Activated naive CD8-positive, alpha-beta T cell treated with anti-CD3 and anti-CD28 coated beads for 36 hours (primary cell): ENCODE data around the gene NACA. TPM values are rescaled to one million over a fixed set of nuclear protein-coding genes. Genes with fewer than 3 reads are reported as not detected.
"Not testable (repeated sequence)": the region's sequence is repeated elsewhere in the genome, so short reads cannot be mapped to it uniquely, and the experiment has no call there.

Source experiments
- DNase-seq: peaks from one replicate; pipeline ENCODE4 v3.0.0; 2021
- H3K27ac Mint-ChIP-seq: one replicate; pipeline ENCODE4 v1.8.0; 2022; ENCODE audit warnings: mild to moderate bottlenecking, moderate library complexity, mixed read lengths
- H3K27me3 Mint-ChIP-seq: one replicate; pipeline ENCODE4 v1.8.0; 2022; ENCODE audit warnings: mild to moderate bottlenecking, mixed read lengths
- H3K36me3 Mint-ChIP-seq: one replicate; pipeline ENCODE4 v1.8.0; 2021; ENCODE audit warnings: mild to moderate bottlenecking, mixed read lengths
- H3K4me1 Mint-ChIP-seq: one replicate; pipeline ENCODE4 v1.8.0; 2021; ENCODE audit warnings: mixed read lengths
- H3K4me3 Mint-ChIP-seq: one replicate; pipeline ENCODE4 v1.8.0; 2022; ENCODE audit warnings: mild to moderate bottlenecking, moderate library complexity, mixed read lengths
- H3K9me3 Mint-ChIP-seq: one replicate; pipeline ENCODE4 v1.8.0; 2022; ENCODE audit warnings: mixed read lengths
- total RNA-seq, 2 experiments: library from RNA; stranded (reverse); gene quantifications; one replicate each; pipeline ENCODE4 v1.2.3, GENCODE V29; 2021

The NACA gene
- 1,000 to 10,000 TPM; 1,112 to 1,149 TPM for total RNA-seq

DNA sequence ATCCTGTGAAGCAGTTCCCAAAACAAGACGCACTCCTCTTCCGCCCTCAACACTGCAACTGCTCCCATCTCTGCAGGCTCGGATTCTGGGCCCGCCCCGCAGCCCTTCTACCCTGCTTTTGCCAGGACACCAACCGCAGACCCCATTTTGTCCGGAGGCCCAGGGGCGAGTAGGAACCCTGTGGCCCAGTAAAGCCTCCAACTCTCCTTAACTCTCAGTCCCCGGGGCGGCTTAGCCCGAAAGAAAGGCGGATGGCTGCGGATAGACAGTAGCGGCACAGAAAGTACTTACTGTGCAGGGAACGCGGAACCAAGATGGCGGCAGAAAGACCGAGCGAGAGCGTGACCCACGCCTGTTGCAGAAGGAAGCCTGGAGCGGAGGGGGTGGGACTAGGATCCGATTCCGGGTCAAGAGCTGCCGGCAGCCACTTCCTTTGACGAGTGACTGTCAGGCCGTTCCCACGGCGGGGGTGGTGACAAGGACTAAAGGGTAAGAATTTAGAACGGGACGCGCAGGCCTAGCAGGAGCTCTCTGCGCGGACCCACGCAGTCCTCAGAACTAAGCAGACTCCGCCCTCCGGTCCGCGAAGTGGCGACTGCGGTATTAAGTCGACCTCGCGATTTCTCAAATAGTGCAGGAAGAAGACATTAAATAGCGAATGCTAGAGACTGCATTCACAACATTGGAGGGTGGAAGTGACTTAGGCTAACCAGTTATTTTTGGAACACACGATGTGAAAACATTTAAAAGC, at the start of gene NACA:
Gene NACA (minus strand): TSS at position 328 of the 751 bp plus-strand sequence. CDS start 778 bp downstream, outside the sequence.
- H3K27me3 Mint-ChIP-seq = no peaks in the 10 kb centered on the region
- H3K4me3 Mint-ChIP-seq = peak within 1 kb of the TSS; percentile 94
- H3K36me3 Mint-ChIP-seq = peaks cover 64% of the 10 kb centered on the region
- H3K4me1 Mint-ChIP-seq = peaks cover 41% of the 10 kb centered on the region
- peak; percentile 98 for DNase-seq
- H3K9me3 Mint-ChIP-seq = no peaks in the 10 kb centered on the region
- H3K27ac Mint-ChIP-seq = peak within 1 kb of the TSS; percentile 98

DNA sequence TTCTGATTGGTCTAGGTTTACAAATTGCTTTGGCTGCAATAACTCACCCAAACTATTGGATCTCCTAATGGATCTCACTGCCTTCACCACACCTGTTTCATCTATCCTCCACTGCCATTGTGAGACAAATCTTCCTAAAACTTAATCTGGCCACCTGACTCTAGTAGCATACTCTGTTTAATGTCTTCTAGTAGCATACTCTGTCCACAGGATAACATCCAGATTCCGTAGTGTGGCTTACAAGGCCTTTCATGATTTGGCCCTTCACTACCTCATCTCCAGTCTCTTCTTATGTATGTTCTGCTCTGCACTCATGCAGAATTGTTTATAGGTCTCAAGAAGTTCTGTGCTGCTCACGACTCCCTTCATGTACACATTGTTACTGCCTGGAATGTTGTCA, 48.0 kb upstream of the NACA start:
- Mint-ChIP-seq H3K4me3 (no peak overlapping the region), H3K27ac (no peak overlapping the region), H3K36me3 (no peaks in the 10 kb centered on the region), H3K27me3 (no peaks in the 10 kb centered on the region), H3K4me1 (no peaks in the 10 kb centered on the region), H3K9me3 (no peaks in the 10 kb centered on the region)
- DNase-seq = no peak

DNA sequence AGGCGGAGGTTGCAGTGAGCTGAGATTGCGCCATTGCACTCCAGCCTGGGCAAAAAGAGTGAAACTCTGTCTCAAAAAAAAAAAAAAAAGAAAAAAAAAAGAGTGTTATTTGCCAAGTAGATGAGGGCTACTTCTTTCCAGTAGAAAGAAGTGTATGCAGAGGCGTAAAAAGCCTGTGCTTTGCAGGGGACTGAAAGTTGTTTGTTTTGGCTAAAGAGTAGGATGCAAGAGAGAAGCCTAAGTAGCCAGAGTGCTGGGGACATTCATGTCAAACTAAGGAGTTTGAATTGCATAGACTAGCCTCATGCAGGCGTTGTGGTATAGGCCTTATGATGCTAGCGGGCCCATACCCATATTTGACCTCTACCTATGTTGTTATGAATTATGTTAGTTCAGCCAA, 47.5 kb upstream of the NACA start:
- no peaks in the 10 kb centered on the region for H3K27me3 Mint-ChIP-seq
- no peak overlapping the region for H3K4me3 Mint-ChIP-seq
- DNase-seq = no peak
- no peaks in the 10 kb centered on the region for H3K4me1 Mint-ChIP-seq
- H3K36me3 Mint-ChIP-seq = no peaks in the 10 kb centered on the region
- no peak overlapping the region for H3K27ac Mint-ChIP-seq
- no peaks in the 10 kb centered on the region for H3K9me3 Mint-ChIP-seq

- Mint-ChIP-seq H3K4me1 (no peaks in the 10 kb centered on the region), H3K27ac (no peak overlapping the region), H3K9me3 (no peaks in the 10 kb centered on the region), H3K4me3 (no peak overlapping the region), H3K36me3 (no peaks in the 10 kb centered on the region), H3K27me3 (no peaks in the 10 kb centered on the region)
- no peak for DNase-seq
Measured at GRCh38 chr12:56769868-56770267, 44.8 kb upstream of the NACA start.

GRCh38 chr12:56768424-56768823, 43.3 kb upstream of the NACA start:
- H3K4me3 Mint-ChIP-seq = no peak overlapping the region
- H3K4me1 Mint-ChIP-seq = no peaks in the 10 kb centered on the region
- DNase-seq = no peak
- H3K9me3 Mint-ChIP-seq = no peaks in the 10 kb centered on the region
- H3K36me3 Mint-ChIP-seq = no peaks in the 10 kb centered on the region
- no peak overlapping the region for H3K27ac Mint-ChIP-seq
- no peaks in the 10 kb centered on the region for H3K27me3 Mint-ChIP-seq

GRCh38 chr12:56766535-56766934, 41.4 kb upstream of the NACA start:
- no peak for DNase-seq
- H3K27ac Mint-ChIP-seq = no peak overlapping the region

GRCh38 chr12:56763753-56764657, 38.9 kb upstream of the NACA start:
- Mint-ChIP-seq H3K9me3 (no peaks in the 10 kb centered on the region), H3K27me3 (no peaks in the 10 kb centered on the region), H3K4me1 (no peaks in the 10 kb centered on the region), H3K36me3 (no peaks in the 10 kb centered on the region), H3K27ac (no peak overlapping the region), H3K4me3 (no peak overlapping the region)
- no peak for DNase-seq

More at GRCh38 chr12:56766535-56766934, 41.4 kb upstream of the NACA start:
- no peaks in the 10 kb centered on the region for H3K9me3 Mint-ChIP-seq
- H3K4me3 Mint-ChIP-seq = no peak overlapping the region
- no peaks in the 10 kb centered on the region for H3K36me3 Mint-ChIP-seq
- no peaks in the 10 kb centered on the region for H3K27me3 Mint-ChIP-seq
- H3K4me1 Mint-ChIP-seq = no peaks in the 10 kb centered on the region

DNA sequence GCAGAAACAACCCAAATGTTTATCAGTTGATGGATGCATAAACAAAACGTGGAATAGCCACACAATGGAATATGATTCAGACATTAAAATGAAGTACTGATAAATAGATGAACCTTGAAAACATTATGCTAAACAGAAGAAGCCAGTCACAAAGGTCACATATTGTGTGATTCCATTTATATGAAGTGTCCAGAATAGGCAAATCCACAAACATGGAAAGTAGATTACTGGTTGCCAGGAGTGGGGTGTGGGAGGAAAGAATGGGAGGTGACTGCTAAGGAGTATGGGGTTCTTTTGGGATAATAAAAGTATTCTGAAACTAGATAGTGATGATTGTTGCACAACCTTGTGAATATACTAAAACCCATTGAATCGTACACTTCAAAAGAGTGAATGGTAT, 36.7 kb upstream of the NACA start:
- H3K4me1 Mint-ChIP-seq = peaks cover 2% of the 10 kb centered on the region
- H3K36me3 Mint-ChIP-seq = peaks cover 2% of the 10 kb centered on the region

DNA sequence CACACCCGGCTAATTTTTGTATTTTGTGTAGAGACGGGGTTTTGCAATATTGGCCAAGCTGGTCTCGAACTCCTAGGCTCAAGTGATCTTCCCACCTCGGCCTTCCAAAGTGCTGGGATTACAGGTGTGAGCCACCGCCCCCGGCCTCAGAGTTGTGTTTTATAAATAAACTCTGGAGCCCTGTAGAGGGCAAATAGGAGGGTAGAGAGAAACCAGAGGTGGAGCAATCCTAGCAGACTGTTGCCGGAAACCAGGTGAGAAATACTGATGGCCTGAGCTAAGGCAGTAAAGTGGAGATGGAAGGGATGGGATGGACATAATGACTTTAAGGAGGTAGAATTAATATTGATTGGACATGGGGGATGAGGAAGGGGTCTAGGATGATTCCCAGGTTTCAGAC, 35.4 kb upstream of the NACA start:
- H3K4me1 Mint-ChIP-seq = peaks cover 2% of the 10 kb centered on the region
- H3K36me3 Mint-ChIP-seq = peaks cover 2% of the 10 kb centered on the region
- no peaks in the 10 kb centered on the region for H3K27me3 Mint-ChIP-seq
- H3K9me3 Mint-ChIP-seq = peaks cover 4% of the 10 kb centered on the region
- DNase-seq = no peak
- H3K4me3 Mint-ChIP-seq = no peak overlapping the region
- no peak overlapping the region for H3K27ac Mint-ChIP-seq

More for the DNA sequence above, 36.7 kb upstream of the NACA start:
- Mint-ChIP-seq H3K27ac (no peak overlapping the region), H3K9me3 (peaks cover 4% of the 10 kb centered on the region), H3K4me3 (no peak overlapping the region), H3K27me3 (no peaks in the 10 kb centered on the region)
- DNase-seq = no peak

GRCh38 chr12:56759263-56759908, 34.3 kb upstream of the NACA start:
- H3K36me3 Mint-ChIP-seq = peaks cover 2% of the 10 kb centered on the region
- no peak overlapping the region for H3K27ac Mint-ChIP-seq

DNA sequence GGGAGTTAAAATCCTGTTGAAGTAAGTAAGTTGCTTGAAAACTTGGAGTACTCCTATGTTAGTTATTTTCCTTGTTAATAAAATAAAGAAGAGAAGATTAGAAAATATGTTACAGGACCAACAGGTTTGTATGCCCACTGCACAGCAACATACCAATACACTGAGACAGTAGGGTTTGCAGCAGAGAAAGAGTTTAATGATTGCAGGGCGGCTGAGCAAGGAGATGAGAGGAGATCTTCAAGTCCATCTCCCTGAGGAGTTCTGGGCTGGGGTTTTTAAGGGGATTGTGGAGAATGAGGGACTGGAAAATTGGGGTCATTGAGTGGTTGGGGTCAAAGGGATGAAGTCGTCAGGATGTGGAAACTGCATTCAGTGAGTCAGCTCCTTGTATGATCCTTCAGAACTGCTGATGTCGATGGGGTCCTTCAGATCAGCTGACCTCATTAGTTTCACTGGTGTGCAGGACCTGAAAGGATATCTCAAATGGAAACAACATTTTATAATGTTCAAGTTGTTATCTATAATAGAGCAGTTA, 33.7 kb upstream of the NACA start:
- no peak overlapping the region for H3K4me3 Mint-ChIP-seq
- DNase-seq = no peak

More at GRCh38 chr12:56759263-56759908, 34.3 kb upstream of the NACA start:
- no peaks in the 10 kb centered on the region for H3K27me3 Mint-ChIP-seq
- H3K4me3 Mint-ChIP-seq = no peak overlapping the region
- H3K4me1 Mint-ChIP-seq = peaks cover 2% of the 10 kb centered on the region
- no peak for DNase-seq
- H3K9me3 Mint-ChIP-seq = peaks cover 4% of the 10 kb centered on the region

GRCh38 chr12:56757971-56758370, 32.9 kb upstream of the NACA start:
- not testable (repeated sequence) for DNase-seq, H3K27ac Mint-ChIP-seq, H3K4me3 Mint-ChIP-seq, H3K4me1 Mint-ChIP-seq, H3K9me3 Mint-ChIP-seq, H3K27me3 Mint-ChIP-seq, H3K36me3 Mint-ChIP-seq

More for the DNA sequence above, 33.7 kb upstream of the NACA start:
- H3K9me3 Mint-ChIP-seq = peaks cover 4% of the 10 kb centered on the region
- H3K4me1 Mint-ChIP-seq = peaks cover 2% of the 10 kb centered on the region
- peaks cover 2% of the 10 kb centered on the region for H3K36me3 Mint-ChIP-seq
- no peak overlapping the region for H3K27ac Mint-ChIP-seq
- H3K27me3 Mint-ChIP-seq = no peaks in the 10 kb centered on the region

- no peak for DNase-seq
- Mint-ChIP-seq H3K9me3 (peaks cover 1% of the 10 kb centered on the region), H3K27ac (no peak overlapping the region), H3K27me3 (no peaks in the 10 kb centered on the region), H3K4me3 (no peak overlapping the region), H3K36me3 (peaks cover 27% of the 10 kb centered on the region), H3K4me1 (peaks cover 17% of the 10 kb centered on the region)
Measured at GRCh38 chr12:56753566-56753965, 28.5 kb upstream of the NACA start.

- Mint-ChIP-seq H3K4me3 (peak within 1 kb of the TSS; percentile 99), H3K9me3 (no peaks in the 10 kb centered on the region), H3K36me3 (peaks cover 29% of the 10 kb centered on the region), H3K27me3 (no peaks in the 10 kb centered on the region), H3K27ac (peak within 1 kb of the TSS; percentile 100), H3K4me1 (peaks cover 26% of the 10 kb centered on the region)
- DNase-seq = peak; percentile 92
Measured at GRCh38 chr12:56751712-56752598, 26.9 kb upstream of the NACA start, which contains the start of gene PRIM1. Gene PRIM1, minus strand, starts transcription at chr12:56752323. Its CDS starts 25 bp downstream, at chr12:56752298.
